Activated T-helper 17 cell treated with anti-CD3 and anti-CD28 coated beads, Interleukin-2, amount 50 U/mL, for 72 hours (primary cell): ENCODE results near the gene ARL15. TPM values are rescaled to one million over a fixed set of nuclear protein-coding genes. Genes with fewer than 3 reads are reported as not detected.

Source experiments
- ATAC-seq: fragments of 150-1000 bp; cut with Tn5 transposase; replicated peaks from 2 replicates; pipeline ENCODE4 v1.10.0; 2021; ENCODE audit warnings: mild to moderate bottlenecking, moderate library complexity
- H3K27ac Mint-ChIP-seq: one replicate; pipeline ENCODE4 v1.8.0; 2022; ENCODE audit warnings: mixed read lengths
- H3K27me3 Mint-ChIP-seq: one replicate; pipeline ENCODE4 v1.8.0; 2022; ENCODE audit warnings: mixed read lengths
- H3K36me3 Mint-ChIP-seq: one replicate; pipeline ENCODE4 v1.8.0; 2022; ENCODE audit warnings: low read depth, mild to moderate bottlenecking, mixed read lengths
- H3K4me1 Mint-ChIP-seq: one replicate; pipeline ENCODE4 v1.8.0; 2022; ENCODE audit warnings: mixed read lengths
- H3K4me3 Mint-ChIP-seq: one replicate; pipeline ENCODE4 v1.8.0; 2022; ENCODE audit warnings: mild to moderate bottlenecking, mixed read lengths
- H3K9me3 Mint-ChIP-seq: one replicate; pipeline ENCODE4 v1.8.0; 2022; ENCODE audit warnings: mixed read lengths
- total RNA-seq, 2 donors: library from RNA; stranded (reverse); gene quantifications; one replicate each; pipeline ENCODE4 v1.2.3, GENCODE V29; 2022

ARL15 gene
- total RNA-seq, 2 donors from 2014 or later, result 6.8 to 8.3 TPM

DNA sequence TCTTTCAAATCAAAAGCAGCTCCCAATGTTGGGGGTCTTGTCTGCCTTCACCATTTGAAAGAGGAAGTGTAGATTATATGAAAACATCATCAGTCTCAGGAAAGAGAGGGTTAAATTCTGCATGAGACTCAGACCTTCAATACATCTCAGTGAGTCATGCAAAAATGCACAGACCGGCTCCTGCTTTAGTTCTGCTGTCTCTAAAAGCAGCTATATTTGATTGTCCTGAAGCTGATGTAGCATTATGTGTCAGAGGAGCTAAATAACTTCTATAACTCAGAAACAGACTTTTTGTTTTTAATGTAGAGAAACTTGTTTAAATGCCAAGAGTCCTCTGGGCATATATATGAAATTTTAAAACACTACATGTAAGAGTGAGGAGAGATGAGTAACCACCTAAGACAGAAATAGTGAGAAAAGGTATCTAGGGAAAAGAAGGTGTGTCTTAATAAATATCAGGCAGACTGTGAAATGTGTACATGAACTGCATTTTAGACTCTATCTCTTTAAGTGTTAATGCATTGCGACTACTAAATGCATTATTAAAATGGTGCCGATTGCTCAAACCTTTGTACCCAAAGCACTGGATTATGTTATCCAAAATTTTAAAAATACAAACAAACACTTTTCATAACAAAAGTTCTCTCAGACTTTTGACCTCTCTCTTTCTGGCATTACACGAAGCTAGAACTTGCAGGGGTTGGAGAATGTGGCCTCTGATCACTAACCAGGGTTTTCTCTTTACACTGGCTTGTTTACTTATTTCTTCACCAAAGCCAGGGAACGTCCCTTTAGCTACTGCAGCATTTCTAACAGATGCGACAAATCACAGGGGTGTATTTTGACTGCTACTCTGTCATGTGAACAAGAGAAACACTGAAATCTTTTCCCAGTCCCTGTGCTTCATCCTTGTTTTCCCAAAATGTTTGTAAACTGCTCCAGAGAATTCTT, 302.3 kb downstream of the ARL15 start:
- Mint-ChIP-seq H3K27ac (no peak overlapping the region), H3K27me3 (no peaks in the 10 kb centered on the region), H3K4me3 (no peak overlapping the region), H3K9me3 (no peaks in the 10 kb centered on the region), H3K4me1 (no peaks in the 10 kb centered on the region), H3K36me3 (no peaks in the 10 kb centered on the region)
- ATAC-seq, result no peak

DNA sequence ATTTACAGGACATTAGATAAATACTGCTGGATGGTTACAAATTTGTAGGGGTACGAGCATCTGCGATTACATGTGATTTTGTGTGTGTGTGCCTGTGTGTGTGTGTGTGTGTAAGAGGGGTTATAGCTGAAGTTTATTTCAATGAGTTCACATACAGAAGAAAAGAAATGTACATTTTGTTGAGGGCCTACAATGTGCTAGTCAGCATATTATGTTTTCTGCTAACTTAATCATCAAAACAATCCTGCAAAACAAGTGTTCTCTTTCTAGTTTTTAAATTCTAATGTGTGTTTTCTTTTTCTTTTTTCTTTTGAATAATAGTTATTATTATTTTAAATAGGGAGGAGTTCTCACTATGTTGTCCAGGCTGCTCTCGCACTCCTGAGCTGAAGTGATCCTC, 305.7 kb downstream of the ARL15 start:
- Mint-ChIP-seq H3K27ac (no peak overlapping the region), H3K27me3 (no peaks in the 10 kb centered on the region), H3K9me3 (no peaks in the 10 kb centered on the region), H3K4me3 (no peak overlapping the region), H3K4me1 (no peaks in the 10 kb centered on the region), H3K36me3 (no peaks in the 10 kb centered on the region)
- no peak for ATAC-seq

- H3K27ac Mint-ChIP-seq, result no peak overlapping the region
- no peak for ATAC-seq
- no peak overlapping the region for H3K4me3 Mint-ChIP-seq
Observed at GRCh38 chr5:54002779-54003178, 307.6 kb downstream of the ARL15 start.

DNA sequence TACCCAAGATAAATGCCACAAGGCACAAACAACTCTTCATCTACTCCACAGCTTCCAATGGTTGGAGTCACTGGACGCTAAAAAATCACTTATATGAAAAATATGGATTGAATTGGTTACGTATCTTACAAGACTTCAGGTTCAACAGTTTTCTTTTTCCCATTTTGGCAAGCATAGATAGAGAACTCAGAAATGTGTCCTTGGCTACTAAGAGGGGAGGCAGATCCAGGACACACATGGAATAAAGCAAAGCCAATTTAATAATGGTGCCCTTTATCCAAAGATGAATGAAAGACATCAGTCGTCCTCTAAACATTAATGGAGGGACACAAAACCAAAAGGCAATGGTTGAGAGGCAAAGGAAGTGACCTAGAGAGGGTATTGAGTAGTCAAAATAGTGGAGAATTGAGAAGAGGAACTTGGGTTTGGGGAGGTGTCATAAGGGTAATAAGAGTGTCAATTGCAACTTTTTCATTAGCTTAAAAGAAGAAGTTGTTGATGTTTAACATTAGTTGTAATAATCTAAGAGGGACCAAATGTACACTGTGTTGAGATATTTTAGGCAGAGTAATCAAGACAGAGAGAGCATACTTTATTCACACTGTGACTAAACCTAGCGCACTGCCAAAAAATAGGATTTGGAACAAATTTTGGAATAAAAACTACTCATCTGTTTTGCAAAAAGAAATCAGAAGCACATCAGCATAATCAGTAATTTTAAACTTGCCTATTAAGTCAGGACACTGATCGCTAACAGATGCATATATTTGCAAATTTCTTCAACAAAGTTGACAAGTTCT, 308.2 kb downstream of the ARL15 start:
- H3K36me3 Mint-ChIP-seq, result no peaks in the 10 kb centered on the region
- H3K27me3 Mint-ChIP-seq, result no peaks in the 10 kb centered on the region
- no peak for ATAC-seq
- H3K9me3 Mint-ChIP-seq, result no peaks in the 10 kb centered on the region
- H3K27ac Mint-ChIP-seq, result no peak overlapping the region
- H3K4me3 Mint-ChIP-seq, result no peak overlapping the region
- no peaks in the 10 kb centered on the region for H3K4me1 Mint-ChIP-seq

More at GRCh38 chr5:54002779-54003178, 307.6 kb downstream of the ARL15 start:
- Mint-ChIP-seq H3K4me1 (no peaks in the 10 kb centered on the region), H3K36me3 (no peaks in the 10 kb centered on the region), H3K27me3 (no peaks in the 10 kb centered on the region), H3K9me3 (no peaks in the 10 kb centered on the region)

DNA sequence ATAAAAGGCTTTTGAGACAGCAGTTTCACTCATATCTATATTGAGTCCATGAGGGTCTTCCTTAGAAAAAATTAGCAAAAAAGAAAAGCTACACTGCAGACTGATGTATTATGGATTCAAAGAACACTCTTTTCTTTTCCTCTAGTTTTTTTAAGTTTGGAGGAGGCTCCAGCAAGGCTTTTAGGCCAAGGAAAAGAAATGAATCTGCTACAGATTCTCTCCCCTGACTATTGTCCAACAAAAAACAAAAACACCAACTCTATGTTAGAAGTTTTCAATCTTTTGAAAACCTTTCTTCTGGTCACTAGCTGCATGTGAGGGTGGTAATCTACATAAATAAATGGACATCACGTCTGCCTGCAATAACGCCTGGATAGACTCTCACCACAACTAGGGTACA, 310.4 kb downstream of the ARL15 start:
- no peak for ATAC-seq
- H3K9me3 Mint-ChIP-seq, result no peaks in the 10 kb centered on the region
- H3K36me3 Mint-ChIP-seq, result no peaks in the 10 kb centered on the region
- H3K27me3 Mint-ChIP-seq, result no peaks in the 10 kb centered on the region
- H3K4me1 Mint-ChIP-seq, result no peaks in the 10 kb centered on the region
- no peak overlapping the region for H3K4me3 Mint-ChIP-seq
- H3K27ac Mint-ChIP-seq, result no peak overlapping the region

DNA sequence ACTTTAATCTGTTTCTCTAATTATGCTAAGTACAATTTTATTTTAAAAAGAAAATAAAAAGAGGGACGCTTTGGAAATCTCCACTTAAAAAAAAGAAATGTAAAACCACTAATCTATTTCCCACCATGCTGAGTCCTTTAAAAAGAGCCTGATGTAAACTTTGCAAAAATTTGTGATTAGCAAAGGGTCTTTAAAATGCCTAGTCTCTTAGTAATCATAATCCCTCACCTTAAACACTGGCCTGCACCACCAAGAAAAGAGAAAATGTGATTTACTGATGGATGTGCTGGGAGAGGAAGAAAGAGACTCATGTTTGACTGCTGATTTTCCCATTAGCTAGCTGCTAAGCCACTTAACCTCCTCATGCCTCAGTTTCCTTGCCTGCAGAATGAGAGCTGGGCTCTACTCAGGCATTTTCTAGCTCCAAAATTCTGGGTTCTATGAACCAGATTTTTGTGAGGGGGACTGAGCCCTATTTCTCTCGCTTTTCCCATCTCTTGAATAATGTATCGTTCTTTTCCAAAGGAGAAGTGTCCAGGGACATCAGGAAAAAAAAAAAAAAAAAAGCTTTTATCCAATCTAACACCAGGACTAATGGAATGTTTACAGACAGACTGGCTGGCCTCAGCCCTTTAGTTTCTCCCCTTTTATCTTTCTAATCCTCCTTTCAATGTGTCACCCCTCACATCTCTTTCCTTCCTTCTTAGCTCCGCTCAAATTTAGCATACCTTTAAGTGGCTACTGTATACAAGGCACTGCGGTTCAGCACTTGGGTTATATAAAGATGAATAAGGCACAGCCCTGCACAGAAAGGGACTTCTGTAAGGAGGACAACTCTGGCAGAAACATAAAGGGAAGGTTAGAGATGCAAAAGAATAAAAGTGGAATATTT, 312.4 kb downstream of the ARL15 start:
- no peak overlapping the region for H3K27ac Mint-ChIP-seq
- H3K9me3 Mint-ChIP-seq, result no peaks in the 10 kb centered on the region
- no peaks in the 10 kb centered on the region for H3K4me1 Mint-ChIP-seq
- no peak for ATAC-seq
- no peaks in the 10 kb centered on the region for H3K36me3 Mint-ChIP-seq
- no peaks in the 10 kb centered on the region for H3K27me3 Mint-ChIP-seq
- H3K4me3 Mint-ChIP-seq, result no peak overlapping the region

GRCh38 chr5:53996008-53996407, 314.4 kb downstream of the ARL15 start:
- Mint-ChIP-seq H3K27me3 (no peaks in the 10 kb centered on the region), H3K4me3 (no peak overlapping the region), H3K4me1 (no peaks in the 10 kb centered on the region), H3K9me3 (no peaks in the 10 kb centered on the region), H3K27ac (no peak overlapping the region), H3K36me3 (no peaks in the 10 kb centered on the region)
- no peak for ATAC-seq

DNA sequence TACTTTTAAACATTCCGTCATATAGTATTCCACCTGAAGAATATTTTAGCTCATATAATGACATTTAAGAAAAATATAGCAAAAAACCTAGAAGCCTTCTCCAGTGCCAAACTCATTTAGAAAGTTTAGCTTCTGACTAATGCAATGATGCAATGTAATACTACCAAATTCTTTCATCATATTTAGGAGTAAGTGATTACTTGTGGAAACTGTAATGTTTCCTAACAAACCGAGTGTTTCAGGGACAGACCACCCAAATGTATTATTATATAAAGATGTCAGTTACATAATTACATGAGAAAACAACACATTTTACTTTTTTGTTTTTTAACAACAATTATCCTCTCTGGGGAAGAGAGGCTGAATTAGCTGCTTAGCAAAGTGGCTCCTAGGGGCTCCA, 316.2 kb downstream of the ARL15 start:
- no peak for ATAC-seq
- Mint-ChIP-seq H3K4me3 (no peak overlapping the region), H3K27me3 (no peaks in the 10 kb centered on the region), H3K27ac (no peak overlapping the region), H3K4me1 (no peaks in the 10 kb centered on the region), H3K9me3 (no peaks in the 10 kb centered on the region), H3K36me3 (peaks cover 4% of the 10 kb centered on the region)

DNA sequence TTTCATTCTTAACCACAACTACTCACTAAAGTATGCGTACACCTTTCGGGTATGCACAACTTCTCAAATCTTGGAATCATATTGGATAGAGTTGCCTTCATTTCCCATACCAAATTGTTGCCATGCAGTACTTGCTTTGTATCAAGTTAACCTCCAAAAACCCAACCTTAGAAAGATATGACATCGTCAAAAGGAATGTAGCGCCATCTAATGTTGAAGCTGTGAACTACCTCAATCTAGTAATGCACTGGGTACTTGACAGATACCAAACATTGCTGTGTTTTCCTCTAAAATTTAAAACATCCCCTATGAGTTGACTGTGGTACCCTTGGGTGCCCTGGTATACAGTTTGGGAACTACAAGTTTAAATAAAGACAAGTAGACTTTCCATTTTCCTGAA, 318.4 kb downstream of the ARL15 start:
- no peak overlapping the region for H3K4me3 Mint-ChIP-seq
- no peaks in the 10 kb centered on the region for H3K9me3 Mint-ChIP-seq
- no peak for ATAC-seq
- peaks cover 4% of the 10 kb centered on the region for H3K36me3 Mint-ChIP-seq
- H3K27me3 Mint-ChIP-seq, result no peaks in the 10 kb centered on the region
- H3K4me1 Mint-ChIP-seq, result no peaks in the 10 kb centered on the region
- no peak overlapping the region for H3K27ac Mint-ChIP-seq

- Mint-ChIP-seq H3K27ac (no peak overlapping the region), H3K36me3 (peaks cover 4% of the 10 kb centered on the region)
- ATAC-seq, result no peak
Observed at GRCh38 chr5:53987101-53987500, 323.3 kb downstream of the ARL15 start.

GRCh38 chr5:53985796-53986195, 324.6 kb downstream of the ARL15 start:
- peaks cover 8% of the 10 kb centered on the region for H3K9me3 Mint-ChIP-seq
- no peaks in the 10 kb centered on the region for H3K4me1 Mint-ChIP-seq
- no peak overlapping the region for H3K27ac Mint-ChIP-seq
- no peak overlapping the region for H3K4me3 Mint-ChIP-seq
- H3K27me3 Mint-ChIP-seq, result no peaks in the 10 kb centered on the region
- peaks cover 4% of the 10 kb centered on the region for H3K36me3 Mint-ChIP-seq
- no peak for ATAC-seq

More at GRCh38 chr5:53987101-53987500, 323.3 kb downstream of the ARL15 start:
- Mint-ChIP-seq H3K9me3 (peaks cover 8% of the 10 kb centered on the region), H3K4me3 (no peak overlapping the region), H3K27me3 (no peaks in the 10 kb centered on the region), H3K4me1 (no peaks in the 10 kb centered on the region)

DNA sequence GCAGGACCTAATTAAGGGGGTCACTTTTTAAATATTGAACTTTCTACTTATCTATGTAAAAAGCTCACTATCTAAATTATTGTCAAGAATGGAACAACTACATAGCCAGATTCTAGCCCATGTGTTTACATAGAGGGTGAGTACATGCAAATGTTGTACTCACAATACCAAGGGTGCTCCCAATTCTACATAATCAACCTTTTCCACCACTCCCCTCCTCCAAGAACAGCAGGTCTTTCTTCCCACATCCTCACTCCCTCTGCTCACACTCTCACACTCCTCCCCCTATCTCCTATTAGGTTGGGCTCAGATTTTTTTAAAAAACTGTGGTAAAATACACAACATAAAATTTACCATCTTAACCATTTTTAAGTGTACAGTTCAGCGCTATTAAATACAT, 325.4 kb downstream of the ARL15 start:
- peaks cover 8% of the 10 kb centered on the region for H3K9me3 Mint-ChIP-seq
- no peaks in the 10 kb centered on the region for H3K4me1 Mint-ChIP-seq
- no peaks in the 10 kb centered on the region for H3K27me3 Mint-ChIP-seq
- no peak overlapping the region for H3K4me3 Mint-ChIP-seq
- no peak overlapping the region for H3K27ac Mint-ChIP-seq
- no peak for ATAC-seq
- peaks cover 4% of the 10 kb centered on the region for H3K36me3 Mint-ChIP-seq

- Mint-ChIP-seq H3K4me3 (no peak overlapping the region), H3K27ac (no peak overlapping the region), H3K27me3 (no peaks in the 10 kb centered on the region)
Observed at GRCh38 chr5:53983568-53984460, 326.6 kb downstream of the ARL15 start.

More at GRCh38 chr5:53983568-53984460, 326.6 kb downstream of the ARL15 start:
- ATAC-seq, result no peak
- Mint-ChIP-seq H3K36me3 (no peaks in the 10 kb centered on the region), H3K4me1 (no peaks in the 10 kb centered on the region), H3K9me3 (peaks cover 8% of the 10 kb centered on the region)
